ENCODE results near the gene SPACA7. TPM values are rescaled to one million over a fixed set of nuclear protein-coding genes. Genes with fewer than 3 reads are reported as not detected.

The SPACA7 gene, protein sequence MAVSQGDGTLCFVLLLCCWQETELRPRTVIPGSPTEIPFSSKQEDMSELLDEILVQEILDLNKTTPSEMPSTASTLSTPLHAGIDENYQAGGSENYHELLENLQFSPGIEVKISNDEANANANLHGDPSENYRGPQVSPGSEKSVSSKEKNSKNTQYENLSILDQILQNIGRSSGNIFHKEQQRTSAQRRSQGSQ
- total RNA-seq, result not detected in 2 replicates

GRCh38 chr13:112376050-112376681, at the start of gene SPACA7:
Gene SPACA7 (plus strand): TSS chr13:112376355. CDS start chr13:112376386, 31 bp downstream.

Other genes starting within 250 kb of the SPACA7 start
- 19.8 and 32.2 TPM in 2 replicates for gene TUBGCP3, start 211.8 kb downstream of the SPACA7 start, total RNA-seq

Measured in bladder microvascular endothelial cell (primary cell).